Type B pancreatic cell (in vitro differentiated cells): ENCODE results near the gene GREB1L. TPM values are rescaled to one million over a fixed set of nuclear protein-coding genes. Genes with fewer than 3 reads are reported as not detected.
"Not testable (repeated sequence)": the region's sequence is repeated elsewhere in the genome, so short reads cannot be mapped to it uniquely, and the experiment has no call there.

Experiments used
- DNase-seq: peaks from one replicate; pipeline ENCODE4 v3.0.0; 2021; ENCODE audit warnings: mixed read lengths; ENCODE audit not compliant: unreplicated experiment; ENCODE audit errors: extremely low spot score
- H3K27ac Mint-ChIP-seq: 2 replicates; pipeline ENCODE4 v1.8.0; 2021; ENCODE audit warnings: mild to moderate bottlenecking, mixed read lengths
- H3K27me3 Mint-ChIP-seq: 2 replicates; pipeline ENCODE4 v1.8.0; 2021; ENCODE audit warnings: mixed read lengths
- H3K36me3 Mint-ChIP-seq: 2 replicates; pipeline ENCODE4 v1.8.0; 2021; ENCODE audit warnings: mixed read lengths
- H3K4me1 Mint-ChIP-seq: one replicate; pipeline ENCODE4 v1.8.0; 2021; ENCODE audit warnings: mixed read lengths; ENCODE audit not compliant: unreplicated experiment
- H3K4me3 Mint-ChIP-seq: 2 replicates; pipeline ENCODE4 v1.8.0; 2021; ENCODE audit warnings: mild to moderate bottlenecking, mixed read lengths
- H3K9me3 Mint-ChIP-seq: 2 replicates; pipeline ENCODE4 v1.8.0; 2021; ENCODE audit warnings: mixed read lengths
- CTCF ChIP-seq: fragments of 200-600 bp; sonication (generic); conservative IDR thresholded peaks from 2 replicates; pipeline ENCODE4 v1.5.0; 2021; ENCODE audit warnings: antibody characterized with exemption, mild to moderate bottlenecking
- total RNA-seq: library from RNA; stranded (reverse); gene quantifications from 2 replicates; pipeline ENCODE4 v1.2.1, GENCODE V29; 2021; ENCODE audit warnings: low replicate concordance

Gene GREB1L
- total RNA-seq, 1 donor from 2014 or later: 6.5 TPM

- no peak for TF ChIP-seq CTCF
- Mint-ChIP-seq H3K27me3 (peaks cover 7% of the 10 kb centered on the region), H3K27ac (no peak overlapping the region), H3K9me3 (peaks cover 5% of the 10 kb centered on the region), H3K36me3 (no peaks in the 10 kb centered on the region), H3K4me3 (no peak overlapping the region), H3K4me1 (peaks cover 10% of the 10 kb centered on the region)
- DNase-seq: no peak
Measured at GRCh38 chr18:21305621-21306020, 63.6 kb downstream of the GREB1L start.

- H3K27ac Mint-ChIP-seq: no peak overlapping the region
- H3K4me3 Mint-ChIP-seq: no peak overlapping the region
- no peak for DNase-seq
- peaks cover 7% of the 10 kb centered on the region for H3K27me3 Mint-ChIP-seq
- TF ChIP-seq CTCF: no peak
- H3K4me1 Mint-ChIP-seq: peaks cover 6% of the 10 kb centered on the region
- H3K9me3 Mint-ChIP-seq: peaks cover 5% of the 10 kb centered on the region
- no peaks in the 10 kb centered on the region for H3K36me3 Mint-ChIP-seq
Measured at GRCh38 chr18:21306368-21306767, 64.3 kb downstream of the GREB1L start.

- Mint-ChIP-seq H3K9me3 (peaks cover 5% of the 10 kb centered on the region), H3K4me1 (peaks cover 6% of the 10 kb centered on the region), H3K4me3 (no peak overlapping the region), H3K36me3 (no peaks in the 10 kb centered on the region), H3K27me3 (peaks cover 7% of the 10 kb centered on the region), H3K27ac (no peak overlapping the region)
- TF ChIP-seq CTCF: no peak
- no peak for DNase-seq
Measured at GRCh38 chr18:21307578-21307977, 65.5 kb downstream of the GREB1L start.

- DNase-seq: no peak
- H3K4me3 Mint-ChIP-seq: no peak overlapping the region
- peaks cover 6% of the 10 kb centered on the region for H3K4me1 Mint-ChIP-seq
- H3K9me3 Mint-ChIP-seq: peaks cover 5% of the 10 kb centered on the region
- peaks cover 7% of the 10 kb centered on the region for H3K27me3 Mint-ChIP-seq
- no peak overlapping the region for H3K27ac Mint-ChIP-seq
- H3K36me3 Mint-ChIP-seq: no peaks in the 10 kb centered on the region
- no peak for TF ChIP-seq CTCF
Measured at GRCh38 chr18:21309248-21309647, 67.2 kb downstream of the GREB1L start.

GRCh38 chr18:21311980-21312379, 69.9 kb downstream of the GREB1L start:
- not testable (repeated sequence) for H3K4me3 Mint-ChIP-seq, H3K9me3 Mint-ChIP-seq, H3K27me3 Mint-ChIP-seq, DNase-seq, H3K36me3 Mint-ChIP-seq, H3K27ac Mint-ChIP-seq
- H3K4me1 Mint-ChIP-seq: peaks cover 11% of the 10 kb centered on the region

- no peak overlapping the region for H3K4me3 Mint-ChIP-seq
- H3K4me1 Mint-ChIP-seq: peaks cover 8% of the 10 kb centered on the region
Measured at GRCh38 chr18:21313576-21313975, 71.5 kb downstream of the GREB1L start.

More at GRCh38 chr18:21313576-21313975, 71.5 kb downstream of the GREB1L start:
- H3K36me3 Mint-ChIP-seq: no peaks in the 10 kb centered on the region
- no peak for DNase-seq
- H3K27me3 Mint-ChIP-seq: peaks cover 4% of the 10 kb centered on the region
- no peak overlapping the region for H3K27ac Mint-ChIP-seq
- H3K9me3 Mint-ChIP-seq: no peaks in the 10 kb centered on the region
- TF ChIP-seq CTCF: no peak
